ENCODE measurements around the gene KRT79.

Gene KRT79

DNA sequence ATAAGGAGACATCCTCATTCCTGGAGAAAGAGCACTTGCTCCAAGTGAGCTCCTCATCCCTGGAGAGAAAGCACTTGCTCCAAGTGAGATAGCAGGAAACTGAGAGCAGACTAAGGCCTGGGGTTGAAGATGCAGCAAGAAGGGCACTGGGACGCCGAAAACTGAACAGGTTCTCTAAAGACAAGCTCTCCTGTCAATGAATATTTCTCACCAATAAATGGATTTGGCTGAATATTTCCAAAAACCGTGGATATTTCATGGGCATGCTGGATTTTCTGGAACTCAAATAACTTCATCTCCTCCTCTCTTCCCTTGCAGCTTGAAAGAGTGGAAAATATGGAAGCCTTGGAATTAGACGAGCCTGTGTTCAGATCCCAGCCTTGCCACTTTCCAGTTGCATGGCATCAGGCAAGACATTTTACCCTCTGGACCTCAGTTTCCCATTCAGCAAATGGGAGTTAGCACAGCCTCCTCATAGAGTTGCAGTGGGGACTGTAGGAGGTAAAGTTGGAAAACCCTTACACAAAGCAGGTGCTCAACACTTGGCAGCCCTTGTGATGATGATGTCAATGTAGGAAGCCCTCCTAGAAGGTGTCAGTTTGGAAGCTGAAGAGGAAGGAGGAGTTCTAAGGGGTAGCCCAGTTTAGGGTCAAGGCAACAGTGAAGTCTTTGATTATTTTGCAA lies 52.6 kb downstream of the KRT79 start:
- Histone ChIP-seq H3K9me3 (no peaks in the 10 kb centered on the region), H3K27me3 (peaks cover 41% of the 10 kb centered on the region), H3K36me3 (no peaks in the 10 kb centered on the region), H3K4me3 (ENCODE audit: low read depth in 1 of 2, low read length in 1 of 2) (no peak overlapping the region), H3K4me1 (ENCODE audit: control insufficient read depth in 1 of 2, insufficient read depth in 1 of 2, low read depth in 1 of 2, low read length in 1 of 2) (no peaks in the 10 kb centered on the region), H3K27ac (no peak overlapping the region)
- TF ChIP-seq, protein P1, sequence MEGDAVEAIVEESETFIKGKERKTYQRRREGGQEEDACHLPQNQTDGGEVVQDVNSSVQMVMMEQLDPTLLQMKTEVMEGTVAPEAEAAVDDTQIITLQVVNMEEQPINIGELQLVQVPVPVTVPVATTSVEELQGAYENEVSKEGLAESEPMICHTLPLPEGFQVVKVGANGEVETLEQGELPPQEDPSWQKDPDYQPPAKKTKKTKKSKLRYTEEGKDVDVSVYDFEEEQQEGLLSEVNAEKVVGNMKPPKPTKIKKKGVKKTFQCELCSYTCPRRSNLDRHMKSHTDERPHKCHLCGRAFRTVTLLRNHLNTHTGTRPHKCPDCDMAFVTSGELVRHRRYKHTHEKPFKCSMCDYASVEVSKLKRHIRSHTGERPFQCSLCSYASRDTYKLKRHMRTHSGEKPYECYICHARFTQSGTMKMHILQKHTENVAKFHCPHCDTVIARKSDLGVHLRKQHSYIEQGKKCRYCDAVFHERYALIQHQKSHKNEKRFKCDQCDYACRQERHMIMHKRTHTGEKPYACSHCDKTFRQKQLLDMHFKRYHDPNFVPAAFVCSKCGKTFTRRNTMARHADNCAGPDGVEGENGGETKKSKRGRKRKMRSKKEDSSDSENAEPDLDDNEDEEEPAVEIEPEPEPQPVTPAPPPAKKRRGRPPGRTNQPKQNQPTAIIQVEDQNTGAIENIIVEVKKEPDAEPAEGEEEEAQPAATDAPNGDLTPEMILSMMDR (IDR thresholded peaks at IDR 0.05): no peak

DNA sequence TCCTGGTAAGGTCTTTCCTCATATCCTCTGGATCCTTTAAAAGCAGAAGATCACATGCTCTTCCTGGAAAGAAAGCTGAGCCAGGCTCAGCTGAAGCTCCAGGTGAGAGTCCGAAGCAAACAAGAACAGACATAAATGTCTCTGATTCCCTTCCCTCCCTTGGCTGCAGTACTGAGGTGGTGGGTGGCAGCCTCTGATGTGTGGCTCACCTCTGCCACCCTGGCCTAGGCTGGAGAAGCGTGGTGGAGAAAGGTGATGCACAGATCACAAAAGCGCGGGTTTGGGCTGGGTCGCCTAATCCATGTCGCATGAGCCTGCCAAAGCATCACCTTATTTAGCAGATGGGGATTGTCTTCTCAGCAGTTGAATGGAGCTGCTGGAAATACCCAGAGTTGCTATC lies 54.2 kb downstream of the KRT79 start:
- no peak overlapping the region for H3K4me3 ChIP-seq (ENCODE audit: low read depth in 1 of 2, low read length in 1 of 2)
- peaks cover 40% of the 10 kb centered on the region for H3K27me3 ChIP-seq
- no peaks in the 10 kb centered on the region for H3K36me3 ChIP-seq
- H3K4me1 ChIP-seq (ENCODE audit: control insufficient read depth in 1 of 2, insufficient read depth in 1 of 2, low read depth in 1 of 2, low read length in 1 of 2): no peaks in the 10 kb centered on the region
- no peak overlapping the region for H3K27ac ChIP-seq
- no peaks in the 10 kb centered on the region for H3K9me3 ChIP-seq
- TF ChIP-seq, protein P1 (IDR thresholded peaks at IDR 0.05): no peak

DNA sequence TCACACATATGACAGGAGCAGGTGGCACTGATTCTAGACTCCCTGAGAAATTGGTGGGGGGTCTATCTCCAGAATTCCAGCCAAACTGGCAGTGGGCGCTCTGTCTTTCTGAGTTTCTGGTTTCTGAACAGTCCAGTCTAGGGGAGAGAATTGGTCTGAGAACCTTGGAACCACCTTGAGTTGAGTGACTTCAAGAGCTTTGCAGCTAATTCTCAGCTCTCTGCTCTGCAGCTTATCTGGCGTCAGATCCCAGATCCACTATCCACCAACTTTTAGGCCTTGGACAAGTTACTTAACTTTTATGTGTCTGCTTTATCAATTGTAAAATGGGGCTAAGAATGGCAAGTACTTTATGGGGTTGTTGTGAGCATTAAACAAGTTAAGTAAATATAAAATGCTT lies 55.3 kb downstream of the KRT79 start:
- Histone ChIP-seq H3K9me3 (no peaks in the 10 kb centered on the region), H3K4me3 (ENCODE audit: low read depth in 1 of 2, low read length in 1 of 2) (no peak overlapping the region), H3K36me3 (no peaks in the 10 kb centered on the region), H3K4me1 (ENCODE audit: control insufficient read depth in 1 of 2, insufficient read depth in 1 of 2, low read depth in 1 of 2, low read length in 1 of 2) (no peaks in the 10 kb centered on the region), H3K27ac (no peak overlapping the region), H3K27me3 (peaks cover 32% of the 10 kb centered on the region)
- TF ChIP-seq, protein P1 (IDR thresholded peaks at IDR 0.05): no peak

DNA sequence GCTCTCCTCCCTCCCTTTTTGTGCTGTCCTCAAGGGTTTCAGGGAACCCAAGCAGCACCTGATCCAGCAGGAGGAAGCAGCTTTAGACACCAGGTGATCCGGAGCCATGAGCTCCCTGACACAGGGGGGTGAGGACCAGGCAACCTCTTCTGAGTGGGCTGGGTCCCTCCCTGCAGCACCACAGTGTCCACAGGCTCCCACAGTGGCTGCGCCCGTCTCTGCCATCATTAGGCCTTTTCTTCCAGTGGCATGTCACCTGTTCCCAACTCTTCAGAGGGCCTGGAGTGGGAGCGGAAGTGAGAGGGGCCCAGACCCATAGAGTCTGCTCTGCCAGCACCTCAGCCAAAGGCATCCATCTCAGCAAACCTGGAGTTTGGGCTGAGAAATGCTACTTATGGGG lies 56.5 kb downstream of the KRT79 start:
- Histone ChIP-seq H3K4me1 (ENCODE audit: control insufficient read depth in 1 of 2, insufficient read depth in 1 of 2, low read depth in 1 of 2, low read length in 1 of 2) (no peaks in the 10 kb centered on the region), H3K27me3 (peaks cover 35% of the 10 kb centered on the region), H3K27ac (no peak overlapping the region), H3K9me3 (no peaks in the 10 kb centered on the region), H3K4me3 (ENCODE audit: low read depth in 1 of 2, low read length in 1 of 2) (no peak overlapping the region), H3K36me3 (no peaks in the 10 kb centered on the region)
- TF ChIP-seq, protein P1 (IDR thresholded peaks at IDR 0.05): no peak

DNA sequence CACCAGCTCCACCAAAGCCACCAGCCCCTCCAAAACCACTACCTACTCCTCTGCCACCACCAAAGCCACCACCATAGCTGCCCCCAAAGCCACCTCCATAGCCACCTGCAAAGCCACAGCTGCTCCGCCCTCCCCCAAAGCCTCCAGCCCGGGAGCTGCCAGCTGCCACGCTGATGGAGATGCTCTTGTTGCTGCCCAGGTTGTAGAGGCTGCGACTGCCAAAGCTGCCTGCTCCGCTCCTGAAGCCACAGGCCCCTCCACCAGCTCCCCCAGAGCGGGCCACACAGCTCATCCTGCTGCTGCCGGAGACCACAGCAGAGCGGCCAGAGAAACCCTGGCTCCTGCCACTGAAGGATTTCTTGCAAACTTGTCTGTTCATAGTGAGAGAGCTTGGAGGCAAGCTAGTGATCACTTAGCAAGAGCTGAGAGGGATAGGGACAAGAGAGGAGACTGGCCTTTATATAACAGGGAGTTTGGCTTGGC lies 57.2 kb downstream of the KRT79 start, which contains the start of gene KRT76:
Gene KRT76, minus strand, starts transcription at position 433 of the 483 bp plus-strand sequence. Its CDS starts 54 bp downstream, at position 379.
- Histone ChIP-seq H3K36me3 (no peaks in the 10 kb centered on the region), H3K4me3 (ENCODE audit: low read depth in 1 of 2, low read length in 1 of 2) (no peak within 1 kb of the TSS), H3K9me3 (no peaks in the 10 kb centered on the region), H3K27ac (no peak within 1 kb of the TSS), H3K27me3 (peaks cover 32% of the 10 kb centered on the region), H3K4me1 (ENCODE audit: control insufficient read depth in 1 of 2, insufficient read depth in 1 of 2, low read depth in 1 of 2, low read length in 1 of 2) (no peaks in the 10 kb centered on the region)
- TF ChIP-seq, protein P1 (IDR thresholded peaks at IDR 0.05): no peak

Measured in neutrophil (primary cell).